GM18511 (cell line): Measurements from ENCODE around the gene FAM117B.
"Not testable (repeated sequence)": the region's sequence is repeated elsewhere in the genome, so short reads cannot be mapped to it uniquely, and the experiment has no call there.

Experiments used
- ATAC-seq: cut with Tn5 transposase; IDR thresholded peaks from one replicate; pipeline ENCODE4 v1.9.1; 2021; ENCODE audit warnings: mild to moderate bottlenecking, moderate library complexity; ENCODE audit not compliant: unreplicated experiment

The FAM117B gene

GRCh38 chr2:202807431-202808138 lies 172.8 kb downstream of the FAM117B start:
- ATAC-seq, result not testable (repeated sequence)

- no peak for ATAC-seq
Observed at GRCh38 chr2:202808754-202809153, 174.0 kb downstream of the FAM117B start.

GRCh38 chr2:202813387-202813786 lies 178.6 kb downstream of the FAM117B start:
- no peak for ATAC-seq

- no peak for ATAC-seq
Observed at GRCh38 chr2:202814226-202814625, 179.5 kb downstream of the FAM117B start.

- ATAC-seq, result no peak
Observed at GRCh38 chr2:202815548-202816360, 181.0 kb downstream of the FAM117B start.

- ATAC-seq, result no peak
Observed at GRCh38 chr2:202817771-202818170, 183.0 kb downstream of the FAM117B start.

GRCh38 chr2:202818321-202818720 lies 183.6 kb downstream of the FAM117B start:
- no peak for ATAC-seq
